Keratinocyte (primary cell): ENCODE results near the gene KIF25. TPM values are rescaled to one million over a fixed set of nuclear protein-coding genes. Genes with fewer than 3 reads are reported as not detected.

Experiments
- DNase-seq: peaks from one replicate; pipeline ENCODE4 v3.0.0-alpha.2; 2011; ENCODE audit warnings: low read depth, missing footprints, low spot score
- FAIRE-seq: peaks from 2 replicates; lab custom pipeline; 2011; peaks lifted over from hg19 to GRCh38; lab: Jason Lieb, UNC
- H2AFZ ChIP-seq: 2 replicates; pipeline ENCODE4 v1.6.0; 2012; ENCODE audit warnings: low read length, control low read depth, inconsistent platforms; ENCODE audit not compliant: control insufficient read depth
- H3K27ac ChIP-seq: 2 replicates; pipeline ENCODE4 v1.5.1; 2011; ENCODE audit warnings: low read length; ENCODE audit not compliant: control insufficient read depth, insufficient read depth
- H3K27me3 ChIP-seq: 3 replicates; pipeline ENCODE4 v1.6.0; 2011; ENCODE audit warnings: low read length; ENCODE audit not compliant: control insufficient read depth, insufficient read depth; ENCODE audit errors: extremely low read depth
- H3K36me3 ChIP-seq, 2 experiments: 2 replicates in 1 of 2; 3 replicates in 1 of 2; pipeline ENCODE4 v1.5.1; 2011; ENCODE audit warnings: low read length in 2 of 2, mild to moderate bottlenecking in 1 of 2; ENCODE audit not compliant: control insufficient read depth in 2 of 2, insufficient read depth in 2 of 2; ENCODE audit errors: extremely low read depth in 1 of 2
- H3K4me1 ChIP-seq: 3 replicates; pipeline ENCODE4 v1.5.1; 2011; ENCODE audit warnings: low read length; ENCODE audit not compliant: control insufficient read depth, insufficient read depth; ENCODE audit errors: extremely low read depth
- H3K4me2 ChIP-seq: 3 replicates; pipeline ENCODE4 v1.6.0; 2011; ENCODE audit warnings: low read depth, low read length; ENCODE audit not compliant: control insufficient read depth, insufficient read depth; ENCODE audit errors: extremely low read depth
- H3K4me3 ChIP-seq, 3 experiments: fragments of 200-600 bp in 1 of 3; sonication (generic) in 1 of 3; 2 replicates in 2 of 3; 3 replicates in 1 of 3; pipeline ENCODE4 v1.5.1; 2011 to 2016; ENCODE audit warnings: low read length in 3 of 3, mild to moderate bottlenecking in 3 of 3, control low read depth in 2 of 3, inconsistent platforms in 1 of 3, low read depth in 1 of 3, mixed read lengths in 1 of 3, mixed run types in 1 of 3, moderate library complexity in 1 of 3; ENCODE audit not compliant: control insufficient read depth in 2 of 3, insufficient read depth in 2 of 3; ENCODE audit errors: extremely low read depth in 1 of 3
- H3K79me2 ChIP-seq: 2 replicates; pipeline ENCODE4 v1.6.0; 2012; ENCODE audit warnings: low read length; ENCODE audit not compliant: control insufficient read depth, insufficient read depth
- H3K9ac ChIP-seq: 3 replicates; pipeline ENCODE4 v1.6.0; 2011; ENCODE audit warnings: low read length; ENCODE audit not compliant: control insufficient read depth, insufficient read depth; ENCODE audit errors: extremely low read depth
- H3K9me1 ChIP-seq: 3 replicates; pipeline ENCODE4 v1.6.0; 2011; ENCODE audit warnings: low read length; ENCODE audit not compliant: control insufficient read depth, insufficient read depth; ENCODE audit errors: extremely low read depth
- H3K9me3 ChIP-seq: 2 replicates; pipeline ENCODE4 v1.5.1; 2012; ENCODE audit warnings: low read depth, low read length; ENCODE audit not compliant: control insufficient read depth
- H4K20me1 ChIP-seq: 3 replicates; pipeline ENCODE4 v1.6.0; 2011; ENCODE audit warnings: low read length; ENCODE audit not compliant: control insufficient read depth, insufficient read depth; ENCODE audit errors: extremely low read depth
- CTCF ChIP-seq, 3 experiments: IDR thresholded peaks in 1 of 3; conservative IDR thresholded peaks in 1 of 3; optimal IDR thresholded peaks in 1 of 3; 2 replicates in 2 of 3; 3 replicates in 1 of 3; pipeline versions ENCODE3 to v1.5.1; 2011; ENCODE audit warnings: low read length in 3 of 3, mild to moderate bottlenecking in 3 of 3, moderate library complexity in 2 of 3, control low read depth in 1 of 3, inconsistent platforms in 1 of 3; ENCODE audit not compliant: insufficient read depth in 2 of 3; ENCODE audit errors: extremely low read depth in 1 of 3
- EZH2 ChIP-seq: IDR thresholded peaks from one replicate; pipeline ENCODE4 v1.6.1; 2012; ENCODE audit warnings: inconsistent platforms, mild to moderate bottlenecking, low read length, moderate library complexity
- dilution Hi-C: fragments of 300-500 bp; cut with MboI; formaldehyde crosslinking; loops from one replicate; pipeline ENCODE4 v1.7.0; 2020; ENCODE audit warnings: low sequenced_read_pairs; ENCODE audit not compliant: extremely low pct_ligation_motif_present
- polyA plus RNA-seq, 5 experiments: library from polyadenylated mRNA; depleted of rRNA in 3 of 5; stranded (reverse) in 3 of 5; stranded (forward) in 1 of 5; unstranded in 1 of 5; fragments of >200 nt; gene quantifications; 1 replicate in 1 of 5; 2 replicates in 3 of 5; 3 replicates in 1 of 5; pipeline versions ENCODE4 v1.2.1 to v1.2.3, GENCODE V29; 2011 to 2012; ENCODE audit warnings: missing spikeins in 2 of 5, low read depth in 1 of 5, low replicate concordance in 1 of 5

The KIF25 gene
- polyA plus RNA-seq, 1 donor (not counting 4 experiments of a cell fraction or from before 2014, with no cell fraction given), result not detected

- Histone ChIP-seq H3K4me3 (no peak overlapping the region), H3K27me3 (peaks cover 20% of the 10 kb centered on the region), H4K20me1 (no peaks in the 10 kb centered on the region), H3K27ac (no peak overlapping the region), H3K9ac (no peak overlapping the region), H3K4me2 (no peak overlapping the region), H3K9me1 (no peaks in the 10 kb centered on the region), H2AFZ (no peak overlapping the region), H3K4me1 (peaks cover 10% of the 10 kb centered on the region), H3K9me3 (peaks cover 7% of the 10 kb centered on the region), H3K79me2 (no peaks in the 10 kb centered on the region), H3K36me3 (no peaks in the 10 kb centered on the region)
- TF ChIP-seq EZH2 (no peak), CTCF (optimal IDR thresholded peaks at IDR 0.05 in 1 of 3, IDR thresholded peaks at IDR 0.05 in 1 of 3, conservative IDR thresholded peaks at IDR 0.05 in 1 of 3; ENCODE audit: extremely low read depth in 1 of 3, insufficient read depth in 2 of 3, low read length in 3 of 3) (no peak)
- FAIRE-seq, result no peak
- no peak for DNase-seq
- dilution Hi-C loops, result no loop called here
Observed at GRCh38 chr6:168038576-168039140, 41.2 kb downstream of the KIF25 start.

GRCh38 chr6:168039301-168039700 is 41.8 kb downstream of the KIF25 start:
- no peak for TF ChIP-seq EZH2
- no peak for TF ChIP-seq CTCF (optimal IDR thresholded peaks at IDR 0.05 in 1 of 3, IDR thresholded peaks at IDR 0.05 in 1 of 3, conservative IDR thresholded peaks at IDR 0.05 in 1 of 3; ENCODE audit: extremely low read depth in 1 of 3, insufficient read depth in 2 of 3, low read length in 3 of 3)
- dilution Hi-C loops, result no loop called here
- peaks cover 7% of the 10 kb centered on the region for H3K9me3 ChIP-seq

More at GRCh38 chr6:168039301-168039700, 41.8 kb downstream of the KIF25 start:
- Histone ChIP-seq H3K9ac (no peak overlapping the region), H2AFZ (no peak overlapping the region), H3K9me1 (no peaks in the 10 kb centered on the region), H3K79me2 (no peaks in the 10 kb centered on the region), H3K36me3 (no peaks in the 10 kb centered on the region), H3K27me3 (peaks cover 17% of the 10 kb centered on the region), H3K4me1 (peaks cover 10% of the 10 kb centered on the region), H4K20me1 (no peaks in the 10 kb centered on the region), H3K4me3 (no peak overlapping the region), H3K27ac (no peak overlapping the region), H3K4me2 (no peak overlapping the region)
- no peak for FAIRE-seq
- no peak for DNase-seq
